ENCODE results near the gene TRMT61A.

The TRMT61A gene

DNA sequence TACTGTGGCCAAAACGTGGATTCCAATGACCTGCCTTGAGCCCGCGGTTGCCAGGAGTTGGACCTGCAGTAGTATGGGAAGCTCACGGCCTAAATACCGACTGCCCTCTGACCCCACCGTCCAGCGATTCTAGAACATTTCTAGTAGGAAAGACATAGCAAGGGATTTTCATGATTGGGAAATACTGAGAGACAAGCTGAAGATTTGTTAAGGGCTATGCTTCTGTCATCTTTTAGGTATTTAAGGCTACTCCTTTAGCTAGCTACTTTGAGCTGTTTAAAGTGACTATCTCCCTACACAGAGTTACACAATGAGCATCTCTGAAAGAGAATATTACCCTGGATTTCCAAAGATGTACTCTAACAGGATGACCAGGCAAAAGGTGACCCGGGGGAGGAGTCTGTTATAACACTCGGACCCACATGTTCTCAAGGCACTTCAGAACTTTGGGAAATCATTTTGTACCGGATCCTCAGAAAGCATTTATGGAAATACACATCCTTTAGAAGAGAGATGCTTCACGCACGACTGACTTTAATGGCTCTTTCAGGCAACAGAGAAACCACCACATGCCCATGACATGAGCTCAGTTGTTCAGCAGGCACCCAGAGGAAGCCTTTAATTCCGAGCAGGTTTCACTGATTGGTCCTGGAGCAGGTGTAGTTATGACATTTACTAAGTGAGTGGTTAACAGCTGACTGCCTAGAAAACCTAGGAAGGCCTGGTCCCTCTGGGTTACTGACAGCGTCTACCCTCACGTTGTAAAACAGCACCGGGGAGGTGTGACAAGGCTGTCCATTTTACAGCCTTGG, 29.3 kb downstream of the TRMT61A start:
- H3K27ac ChIP-seq (ENCODE audit: low read length) = no peak overlapping the region
- H3K27me3 ChIP-seq (ENCODE audit: control insufficient read depth, insufficient read depth, low read length) = no peaks in the 10 kb centered on the region
- H3K4me3 ChIP-seq (ENCODE audit: low read length) = no peak overlapping the region
- peaks cover 3% of the 10 kb centered on the region; the same call in 1 of the 2 replicates for H3K36me3 ChIP-seq (ENCODE audit: control insufficient read depth, insufficient read depth, low read length)
- no peak for DNase-seq (ENCODE audit: low read depth, low spot score)
- no peaks in the 10 kb centered on the region for H3K9me3 ChIP-seq (ENCODE audit: control insufficient read depth, insufficient read depth, low read length)
- WGBS (ENCODE audit: insufficient coverage, insufficient read length) = no CpG with 5 or more reads among the region's 16 CpGs
- no peaks in the 10 kb centered on the region for H3K4me1 ChIP-seq (ENCODE audit: control insufficient read depth, insufficient read depth, low read length)

DNA sequence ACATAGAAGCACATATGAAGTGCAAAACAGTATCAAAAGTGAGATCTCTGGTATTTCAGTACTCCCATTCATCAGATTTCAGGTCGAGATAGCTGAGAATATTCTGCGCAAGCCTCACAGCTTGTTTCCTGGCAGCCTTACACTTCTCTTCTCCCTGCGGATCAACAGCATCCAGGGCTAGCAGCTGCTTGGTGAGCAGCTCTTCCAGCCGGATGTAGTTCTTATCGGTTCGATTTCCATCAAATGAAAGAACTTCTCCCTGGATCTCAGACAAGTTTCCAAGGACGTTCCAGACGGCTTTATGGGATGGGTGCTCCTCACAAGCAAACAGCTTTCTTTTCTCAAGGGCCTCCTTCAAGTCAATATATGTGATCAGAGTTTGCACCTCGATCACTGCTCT, 30.8 kb downstream of the TRMT61A start:
- H3K36me3 ChIP-seq (ENCODE audit: control insufficient read depth, insufficient read depth, low read length) = peaks cover 3% of the 10 kb centered on the region; the same call in 1 of the 2 replicates
- H3K27me3 ChIP-seq (ENCODE audit: control insufficient read depth, insufficient read depth, low read length) = no peaks in the 10 kb centered on the region
- H3K27ac ChIP-seq (ENCODE audit: low read length) = no peak overlapping the region
- H3K9me3 ChIP-seq (ENCODE audit: control insufficient read depth, insufficient read depth, low read length) = no peaks in the 10 kb centered on the region
- DNase-seq (ENCODE audit: low read depth, low spot score) = no peak
- WGBS (ENCODE audit: insufficient coverage, insufficient read length) = no CpG with 5 or more reads among the region's 9 CpGs
- H3K4me1 ChIP-seq (ENCODE audit: control insufficient read depth, insufficient read depth, low read length) = no peaks in the 10 kb centered on the region
- H3K4me3 ChIP-seq (ENCODE audit: low read length) = no peak overlapping the region

DNA sequence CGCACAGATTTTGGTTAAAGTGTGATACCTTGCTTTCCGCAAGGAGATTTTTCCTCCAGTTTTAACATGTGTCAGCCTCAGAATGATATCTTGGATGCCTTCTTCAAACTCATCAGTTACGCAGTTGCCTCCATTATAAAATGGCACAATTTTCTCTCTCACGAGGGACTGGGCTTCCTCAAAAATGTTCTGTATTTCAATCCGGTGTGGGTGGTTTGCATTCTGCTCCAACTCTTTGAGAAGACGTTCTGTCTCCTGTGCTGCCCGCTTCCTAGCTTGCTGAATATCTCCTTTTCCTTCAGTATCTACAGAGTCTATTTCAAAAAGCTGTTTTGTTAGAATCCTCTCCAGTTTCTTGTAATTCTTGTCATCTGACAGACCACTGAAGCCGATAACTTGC, 31.7 kb downstream of the TRMT61A start:
- Histone ChIP-seq H3K27ac (ENCODE audit: low read length) (no peak overlapping the region), H3K4me3 (ENCODE audit: low read length) (no peak overlapping the region)

DNA sequence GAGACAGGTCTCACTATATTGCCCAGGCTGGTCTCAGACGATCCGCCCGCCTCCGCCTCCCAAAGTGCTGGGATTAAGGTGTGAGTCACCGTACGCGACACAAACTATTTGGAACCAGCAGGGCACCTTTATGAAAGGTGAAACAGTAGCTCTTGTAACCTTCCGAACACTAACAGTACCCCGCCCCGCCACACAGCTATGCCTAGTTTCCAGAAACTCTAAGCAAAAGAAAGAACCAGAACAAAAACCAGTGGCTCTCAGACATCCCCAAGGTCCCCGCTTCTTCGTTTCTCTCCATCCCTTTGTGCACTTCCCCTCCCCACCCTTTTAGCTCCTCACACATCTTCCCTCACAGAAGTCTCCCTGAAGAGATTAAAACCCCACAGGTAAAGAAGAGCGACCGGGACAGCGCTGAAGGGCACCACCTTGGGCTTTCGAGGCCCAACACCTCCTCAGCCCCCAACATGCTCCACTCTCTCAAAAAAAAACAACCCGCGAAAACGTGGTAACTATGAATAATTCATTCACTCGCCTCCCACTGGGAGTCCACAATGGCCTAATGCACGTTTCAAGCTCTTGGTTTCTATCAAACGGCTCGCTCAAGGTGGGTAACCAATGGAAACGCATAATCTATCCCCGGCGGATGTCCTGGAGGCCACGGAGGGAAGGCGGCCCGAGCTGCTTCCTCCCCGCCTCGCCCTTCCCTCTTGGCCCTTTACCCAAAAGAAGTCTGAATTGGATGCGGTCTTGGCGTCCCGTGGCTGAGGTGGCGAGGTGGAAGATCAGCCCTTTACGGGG, 32.6 kb downstream of the TRMT61A start:
- Histone ChIP-seq H3K4me1 (ENCODE audit: control insufficient read depth, insufficient read depth, low read length) (no peaks in the 10 kb centered on the region), H3K27ac (ENCODE audit: low read length) (no peak overlapping the region), H3K27me3 (ENCODE audit: control insufficient read depth, insufficient read depth, low read length) (no peaks in the 10 kb centered on the region), H3K36me3 (ENCODE audit: control insufficient read depth, insufficient read depth, low read length) (peaks cover 3% of the 10 kb centered on the region; the same call in 1 of the 2 replicates), H3K9me3 (ENCODE audit: control insufficient read depth, insufficient read depth, low read length) (no peaks in the 10 kb centered on the region), H3K4me3 (ENCODE audit: low read length) (peak overlapping the region; percentile 99)
- no peak for DNase-seq (ENCODE audit: low read depth, low spot score)
- WGBS (ENCODE audit: insufficient coverage, insufficient read length) = no CpG with 5 or more reads among the region's 36 CpGs

More for the DNA sequence above, 31.7 kb downstream of the TRMT61A start:
- no peak for DNase-seq (ENCODE audit: low read depth, low spot score)
- Histone ChIP-seq H3K9me3 (ENCODE audit: control insufficient read depth, insufficient read depth, low read length) (no peaks in the 10 kb centered on the region), H3K36me3 (ENCODE audit: control insufficient read depth, insufficient read depth, low read length) (peaks cover 3% of the 10 kb centered on the region; the same call in 1 of the 2 replicates), H3K4me1 (ENCODE audit: control insufficient read depth, insufficient read depth, low read length) (no peaks in the 10 kb centered on the region), H3K27me3 (ENCODE audit: control insufficient read depth, insufficient read depth, low read length) (no peaks in the 10 kb centered on the region)
- WGBS (ENCODE audit: insufficient coverage, insufficient read length) = no CpG with 5 or more reads among the region's 8 CpGs

GRCh38 chr14:103562179-103562428, 33.1 kb downstream of the TRMT61A start:
- Histone ChIP-seq H3K4me3 (ENCODE audit: low read length) (peak overlapping the region; percentile 99), H3K4me1 (ENCODE audit: control insufficient read depth, insufficient read depth, low read length) (no peaks in the 10 kb centered on the region), H3K27ac (ENCODE audit: low read length) (no peak overlapping the region), H3K36me3 (ENCODE audit: control insufficient read depth, insufficient read depth, low read length) (peaks cover 3% of the 10 kb centered on the region; the same call in 1 of the 2 replicates), H3K9me3 (ENCODE audit: control insufficient read depth, insufficient read depth, low read length) (no peaks in the 10 kb centered on the region), H3K27me3 (ENCODE audit: control insufficient read depth, insufficient read depth, low read length) (no peaks in the 10 kb centered on the region)
- DNase-seq (ENCODE audit: low read depth, low spot score) = no peak
- WGBS (ENCODE audit: insufficient coverage, insufficient read length) = no CpG with 5 or more reads among the region's 25 CpGs

DNA sequence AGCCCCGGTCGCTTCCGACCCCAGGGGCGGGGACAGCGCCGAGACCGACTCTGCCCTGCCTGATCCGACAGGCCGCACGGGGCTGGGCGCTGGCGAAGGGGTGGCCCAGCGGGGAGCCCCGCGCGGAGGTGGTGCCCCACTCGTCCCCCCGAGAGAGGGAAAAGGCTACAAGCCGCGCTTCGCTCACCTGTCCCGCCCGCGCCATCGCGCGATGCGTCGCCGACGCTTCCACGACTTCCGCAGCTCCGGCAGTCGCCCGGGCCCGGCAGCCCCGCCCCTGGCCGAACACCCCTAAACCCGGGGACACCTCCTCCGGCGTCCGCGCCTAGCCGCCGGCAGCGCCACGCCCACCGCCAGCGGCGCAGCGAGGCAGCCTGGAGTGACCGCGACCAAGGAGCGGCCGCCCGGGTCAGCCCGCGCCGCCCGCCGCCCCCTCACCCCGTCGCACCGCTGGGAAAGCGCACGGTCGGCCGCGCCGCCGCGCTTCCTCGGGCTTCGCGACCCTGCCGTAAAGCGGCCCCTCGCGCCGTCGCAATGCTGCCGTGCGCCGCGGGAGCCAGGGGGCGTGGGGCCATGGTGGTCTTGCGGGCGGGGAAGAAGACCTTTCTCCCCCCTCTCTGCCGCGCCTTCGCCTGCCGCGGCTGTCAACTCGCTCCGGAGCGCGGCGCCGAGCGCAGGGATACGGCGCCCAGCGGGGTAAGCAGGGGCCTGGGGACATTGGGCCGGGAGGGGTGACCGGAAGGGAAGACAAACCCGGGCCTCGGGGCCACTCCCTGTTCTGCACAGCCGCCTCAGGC, 33.6 kb downstream of the TRMT61A start, which contains the start of the genes BAG5 and COA8:
Gene BAG5 (minus strand): TSS at position 229 of the 797 bp plus-strand sequence. CDS start 1,493 bp downstream, outside the sequence.
Gene COA8 (plus strand): TSS at position 532 of the 797 bp plus-strand sequence. CDS start 42 bp downstream, at position 574.
- DNase-seq (ENCODE audit: low read depth, low spot score) = peak; percentile 57
- Histone ChIP-seq H3K27me3 (ENCODE audit: control insufficient read depth, insufficient read depth, low read length) (no peaks in the 10 kb centered on the region), H3K36me3 (ENCODE audit: control insufficient read depth, insufficient read depth, low read length) (peaks cover 3% of the 10 kb centered on the region; the same call in 1 of the 2 replicates), H3K27ac (ENCODE audit: low read length) (no peak within 1 kb of the TSS), H3K4me1 (ENCODE audit: control insufficient read depth, insufficient read depth, low read length) (no peaks in the 10 kb centered on the region), H3K9me3 (ENCODE audit: control insufficient read depth, insufficient read depth, low read length) (no peaks in the 10 kb centered on the region), H3K4me3 (ENCODE audit: low read length) (peak within 1 kb of the TSS; percentile 99)
- WGBS (ENCODE audit: insufficient coverage, insufficient read length) = no CpG with 5 or more reads among the region's 109 CpGs

GRCh38 chr14:103563226-103563620, 34.2 kb downstream of the TRMT61A start:
- Histone ChIP-seq H3K36me3 (ENCODE audit: control insufficient read depth, insufficient read depth, low read length) (peaks cover 3% of the 10 kb centered on the region; the same call in 1 of the 2 replicates), H3K27me3 (ENCODE audit: control insufficient read depth, insufficient read depth, low read length) (no peaks in the 10 kb centered on the region), H3K4me3 (ENCODE audit: low read length) (peak overlapping the region; percentile 99), H3K27ac (ENCODE audit: low read length) (no peak overlapping the region), H3K4me1 (ENCODE audit: control insufficient read depth, insufficient read depth, low read length) (no peaks in the 10 kb centered on the region), H3K9me3 (ENCODE audit: control insufficient read depth, insufficient read depth, low read length) (no peaks in the 10 kb centered on the region)
- no CpG with 5 or more reads among the region's 22 CpGs for WGBS (ENCODE audit: insufficient coverage, insufficient read length)
- DNase-seq (ENCODE audit: low read depth, low spot score) = no peak

- Histone ChIP-seq H3K36me3 (ENCODE audit: control insufficient read depth, insufficient read depth, low read length) (peaks cover 3% of the 10 kb centered on the region; the same call in 1 of the 2 replicates), H3K4me1 (ENCODE audit: control insufficient read depth, insufficient read depth, low read length) (peaks cover 1% of the 10 kb centered on the region; the same call in 1 of the 2 replicates), H3K9me3 (ENCODE audit: control insufficient read depth, insufficient read depth, low read length) (no peaks in the 10 kb centered on the region), H3K27me3 (ENCODE audit: control insufficient read depth, insufficient read depth, low read length) (no peaks in the 10 kb centered on the region), H3K4me3 (ENCODE audit: low read length) (no peak overlapping the region; the same call in 1 of the 2 replicates), H3K27ac (ENCODE audit: low read length) (no peak overlapping the region)
- no peak for DNase-seq (ENCODE audit: low read depth, low spot score)
- WGBS (ENCODE audit: insufficient coverage, insufficient read length) = no CpG with 5 or more reads among the region's 21 CpGs
Observed at GRCh38 chr14:103563844-103564505, 35.0 kb downstream of the TRMT61A start.

GRCh38 chr14:103568952-103569351, 40.0 kb downstream of the TRMT61A start:
- no peaks in the 10 kb centered on the region; the same call in 1 of the 2 replicates for H3K36me3 ChIP-seq (ENCODE audit: control insufficient read depth, insufficient read depth, low read length)
- no peak for DNase-seq (ENCODE audit: low read depth, low spot score)
- H3K4me3 ChIP-seq (ENCODE audit: low read length) = no peak overlapping the region
- no CpG with 5 or more reads among the region's 8 CpGs for WGBS (ENCODE audit: insufficient coverage, insufficient read length)
- H3K4me1 ChIP-seq (ENCODE audit: control insufficient read depth, insufficient read depth, low read length) = peaks cover 1% of the 10 kb centered on the region; the same call in 1 of the 2 replicates
- no peaks in the 10 kb centered on the region for H3K9me3 ChIP-seq (ENCODE audit: control insufficient read depth, insufficient read depth, low read length)
- H3K27ac ChIP-seq (ENCODE audit: low read length) = no peak overlapping the region
- H3K27me3 ChIP-seq (ENCODE audit: control insufficient read depth, insufficient read depth, low read length) = no peaks in the 10 kb centered on the region
